BLaER1 (cell line): ENCODE results near the gene GJD4.

Experiments
- H3K27ac ChIP-seq: shearing (Covaris generic); formaldehyde crosslinking; 2 replicates; pipeline ENCODE4 v1.8.1; 2022
- H3K27me3 ChIP-seq: shearing (Covaris generic); formaldehyde crosslinking; 2 replicates; pipeline ENCODE4 v1.8.1; 2022
- H3K36me3 ChIP-seq: shearing (Covaris generic); formaldehyde crosslinking; 2 replicates; pipeline ENCODE4 v1.8.1; 2022
- H3K4me1 ChIP-seq: shearing (Covaris generic); formaldehyde crosslinking; 2 replicates; pipeline ENCODE4 v1.8.1; 2022
- H3K4me2 ChIP-seq: shearing (Covaris generic); formaldehyde crosslinking; 2 replicates; pipeline ENCODE4 v1.8.1; 2022
- H3K4me3 ChIP-seq: shearing (Covaris generic); formaldehyde crosslinking; 2 replicates; pipeline ENCODE4 v1.8.1; 2022
- H3K9ac ChIP-seq: shearing (Covaris generic); formaldehyde crosslinking; 2 replicates; pipeline ENCODE4 v1.8.1; 2022
- H3K9me3 ChIP-seq: shearing (Covaris generic); formaldehyde crosslinking; 2 replicates; pipeline ENCODE4 v1.8.1; 2022
- H4K20me1 ChIP-seq: shearing (Covaris generic); formaldehyde crosslinking; 2 replicates; pipeline ENCODE4 v1.8.1; 2022
- Cebpa-rat ChIP-seq: shearing (Covaris generic); IDR thresholded peaks from 2 replicates; pipeline ENCODE4 v1.8.1; 2022

Gene GJD4

GRCh38 chr10:35577926-35578617 lies 27.1 kb upstream of the GJD4 start:
- Histone ChIP-seq H3K4me2 (no peak overlapping the region), H3K9me3 (no peaks in the 10 kb centered on the region), H3K27ac (no peak overlapping the region), H4K20me1 (no peaks in the 10 kb centered on the region), H3K36me3 (peaks cover 18% of the 10 kb centered on the region), H3K27me3 (no peaks in the 10 kb centered on the region), H3K4me1 (no peaks in the 10 kb centered on the region), H3K9ac (no peak overlapping the region), H3K4me3 (no peak overlapping the region)
- TF ChIP-seq Cebpa-rat: no peak

- no peaks in the 10 kb centered on the region for H4K20me1 ChIP-seq
- H3K4me2 ChIP-seq: no peak overlapping the region
- H3K27ac ChIP-seq: no peak overlapping the region
- H3K9ac ChIP-seq: no peak overlapping the region
- peaks cover 13% of the 10 kb centered on the region for H3K36me3 ChIP-seq
- no peak overlapping the region for H3K4me3 ChIP-seq
- TF ChIP-seq Cebpa-rat: no peak
- H3K27me3 ChIP-seq: no peaks in the 10 kb centered on the region
- H3K9me3 ChIP-seq: no peaks in the 10 kb centered on the region
- H3K4me1 ChIP-seq: no peaks in the 10 kb centered on the region
These were observed 26.6 kb upstream of the GJD4 start for GRCh38 chr10:35578618-35578956.

- no peak for TF ChIP-seq Cebpa-rat
- Histone ChIP-seq H4K20me1 (no peaks in the 10 kb centered on the region), H3K9me3 (no peaks in the 10 kb centered on the region)
These were observed 26.0 kb upstream of the GJD4 start for GRCh38 chr10:35579116-35579515.

GRCh38 chr10:35579726-35580422 lies 25.3 kb upstream of the GJD4 start:
- Histone ChIP-seq H3K36me3 (peaks cover 4% of the 10 kb centered on the region), H3K4me2 (no peak overlapping the region), H3K9ac (no peak overlapping the region), H4K20me1 (no peaks in the 10 kb centered on the region), H3K27me3 (no peaks in the 10 kb centered on the region), H3K27ac (no peak overlapping the region), H3K9me3 (no peaks in the 10 kb centered on the region), H3K4me1 (no peaks in the 10 kb centered on the region), H3K4me3 (no peak overlapping the region)
- no peak for TF ChIP-seq Cebpa-rat

More at GRCh38 chr10:35579116-35579515, 26.0 kb upstream of the GJD4 start:
- no peak overlapping the region for H3K27ac ChIP-seq
- no peak overlapping the region for H3K4me3 ChIP-seq
- peaks cover 10% of the 10 kb centered on the region for H3K36me3 ChIP-seq
- no peaks in the 10 kb centered on the region for H3K27me3 ChIP-seq
- no peak overlapping the region for H3K4me2 ChIP-seq
- H3K4me1 ChIP-seq: no peaks in the 10 kb centered on the region
- H3K9ac ChIP-seq: no peak overlapping the region

GRCh38 chr10:35580423-35580770 lies 24.7 kb upstream of the GJD4 start:
- no peaks in the 10 kb centered on the region for H3K36me3 ChIP-seq
- no peak overlapping the region for H3K9ac ChIP-seq
- no peak for TF ChIP-seq Cebpa-rat
- no peaks in the 10 kb centered on the region for H3K27me3 ChIP-seq
- H4K20me1 ChIP-seq: no peaks in the 10 kb centered on the region
- H3K4me3 ChIP-seq: no peak overlapping the region
- no peak overlapping the region for H3K4me2 ChIP-seq
- H3K27ac ChIP-seq: no peak overlapping the region
- no peaks in the 10 kb centered on the region for H3K4me1 ChIP-seq
- H3K9me3 ChIP-seq: no peaks in the 10 kb centered on the region

GRCh38 chr10:35581655-35582054 lies 23.5 kb upstream of the GJD4 start:
- Histone ChIP-seq H3K27me3 (no peaks in the 10 kb centered on the region), H3K36me3 (no peaks in the 10 kb centered on the region), H3K4me1 (no peaks in the 10 kb centered on the region), H3K4me2 (no peak overlapping the region), H4K20me1 (no peaks in the 10 kb centered on the region), H3K27ac (no peak overlapping the region), H3K9ac (no peak overlapping the region), H3K9me3 (no peaks in the 10 kb centered on the region), H3K4me3 (no peak overlapping the region)
- TF ChIP-seq Cebpa-rat: no peak

- Histone ChIP-seq H3K4me1 (no peaks in the 10 kb centered on the region), H4K20me1 (no peaks in the 10 kb centered on the region), H3K27me3 (no peaks in the 10 kb centered on the region), H3K9me3 (no peaks in the 10 kb centered on the region), H3K27ac (no peak overlapping the region), H3K9ac (no peak overlapping the region), H3K36me3 (no peaks in the 10 kb centered on the region), H3K4me3 (no peak overlapping the region), H3K4me2 (no peak overlapping the region)
- no peak for TF ChIP-seq Cebpa-rat
These were observed 20.2 kb upstream of the GJD4 start for GRCh38 chr10:35584946-35585345.

GRCh38 chr10:35585356-35585755 lies 19.8 kb upstream of the GJD4 start:
- H3K4me3 ChIP-seq: no peak overlapping the region
- no peaks in the 10 kb centered on the region for H3K36me3 ChIP-seq
- H3K27ac ChIP-seq: no peak overlapping the region
- H3K27me3 ChIP-seq: no peaks in the 10 kb centered on the region
- no peak for TF ChIP-seq Cebpa-rat
- H4K20me1 ChIP-seq: no peaks in the 10 kb centered on the region
- H3K9ac ChIP-seq: no peak overlapping the region
- no peak overlapping the region for H3K4me2 ChIP-seq
- H3K4me1 ChIP-seq: no peaks in the 10 kb centered on the region
- no peaks in the 10 kb centered on the region for H3K9me3 ChIP-seq

- Histone ChIP-seq H3K36me3 (no peaks in the 10 kb centered on the region), H3K27me3 (no peaks in the 10 kb centered on the region), H4K20me1 (no peaks in the 10 kb centered on the region), H3K9ac (no peak overlapping the region), H3K9me3 (peaks cover 5% of the 10 kb centered on the region; the same call in 1 of the 2 replicates), H3K27ac (no peak overlapping the region), H3K4me3 (no peak overlapping the region), H3K4me1 (no peaks in the 10 kb centered on the region), H3K4me2 (no peak overlapping the region)
- TF ChIP-seq Cebpa-rat: no peak
These were observed 19.1 kb upstream of the GJD4 start for GRCh38 chr10:35585903-35586535.

- Histone ChIP-seq H3K4me2 (no peak overlapping the region), H3K9ac (no peak overlapping the region), H3K4me3 (no peak overlapping the region), H3K9me3 (peaks cover 17% of the 10 kb centered on the region), H3K27me3 (no peaks in the 10 kb centered on the region), H4K20me1 (no peaks in the 10 kb centered on the region), H3K4me1 (no peaks in the 10 kb centered on the region), H3K27ac (no peak overlapping the region), H3K36me3 (no peaks in the 10 kb centered on the region)
- TF ChIP-seq Cebpa-rat: no peak
These were observed 16.3 kb upstream of the GJD4 start for GRCh38 chr10:35588836-35589235.
